ENCODE data around the gene RPTOR.

Gene RPTOR

GRCh38 chr17:80766290-80766855 is 221.7 kb downstream of the RPTOR start:
- DNase-seq (ENCODE audit: low spot score): no peak

GRCh38 chr17:80768389-80768788 is 223.8 kb downstream of the RPTOR start:
- no peak for DNase-seq (ENCODE audit: low spot score)

- no peak for DNase-seq (ENCODE audit: low spot score)
Measured at GRCh38 chr17:80768936-80769335, 224.3 kb downstream of the RPTOR start.

DNA sequence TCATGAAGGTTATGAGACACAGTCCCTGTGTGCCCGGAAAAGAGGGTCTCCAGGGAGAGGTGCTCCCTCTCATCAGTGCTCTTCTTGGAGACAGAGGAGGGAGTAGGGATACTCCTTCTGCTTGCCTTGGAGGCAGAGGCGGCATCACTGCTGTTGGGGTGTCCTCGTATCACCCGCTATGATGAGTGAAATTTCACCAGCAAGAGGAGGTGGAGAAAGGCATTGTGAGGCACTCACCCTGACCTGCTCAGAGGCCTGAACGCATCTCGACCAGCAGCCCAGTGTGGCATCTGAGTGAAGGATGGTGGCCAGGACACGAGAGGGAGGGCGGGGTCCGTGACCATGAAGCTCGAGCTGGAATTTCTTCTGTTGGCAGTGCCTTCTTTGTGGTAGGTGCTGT is 224.9 kb downstream of the RPTOR start:
- no peak for DNase-seq (ENCODE audit: low spot score)

DNA sequence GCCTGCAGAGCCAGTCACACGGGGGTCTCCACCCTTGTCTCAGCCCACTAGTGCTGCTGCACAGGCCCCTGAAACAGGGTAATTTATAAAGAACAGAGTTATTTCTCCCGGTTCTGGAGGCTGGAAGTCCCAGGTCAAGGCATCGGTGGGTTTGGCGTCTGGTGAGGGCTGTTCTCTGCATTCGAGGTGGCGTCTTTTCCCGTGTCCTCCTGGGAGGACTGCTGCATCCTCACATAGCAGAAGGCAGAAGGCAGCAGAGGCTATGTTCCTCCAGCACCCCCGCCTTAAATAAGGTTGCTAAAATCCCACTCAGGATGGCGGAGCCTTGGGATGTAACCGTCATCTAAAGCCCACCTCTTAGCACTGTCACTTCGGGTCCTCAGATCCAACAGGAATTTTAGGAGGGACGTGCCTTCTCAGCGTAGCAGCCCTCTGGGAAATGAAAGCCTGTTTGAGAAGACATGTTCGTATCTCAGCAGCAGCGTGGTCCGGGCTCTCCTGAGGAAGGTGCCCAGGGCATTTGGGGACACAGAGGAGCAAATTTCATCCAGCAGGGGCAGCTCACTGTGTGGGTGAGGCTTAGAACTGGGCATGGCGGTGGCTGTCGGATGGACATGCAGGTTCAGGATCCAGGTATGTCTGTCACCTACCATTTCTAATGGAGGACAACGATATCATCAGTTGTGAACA is 225.4 kb downstream of the RPTOR start:
- DNase-seq (ENCODE audit: low spot score): no peak

GRCh38 chr17:80770881-80771611 is 226.4 kb downstream of the RPTOR start:
- DNase-seq (ENCODE audit: low spot score): no peak

- no peak for DNase-seq (ENCODE audit: low spot score)
Measured at GRCh38 chr17:80771612-80772005, 227.0 kb downstream of the RPTOR start.

DNA sequence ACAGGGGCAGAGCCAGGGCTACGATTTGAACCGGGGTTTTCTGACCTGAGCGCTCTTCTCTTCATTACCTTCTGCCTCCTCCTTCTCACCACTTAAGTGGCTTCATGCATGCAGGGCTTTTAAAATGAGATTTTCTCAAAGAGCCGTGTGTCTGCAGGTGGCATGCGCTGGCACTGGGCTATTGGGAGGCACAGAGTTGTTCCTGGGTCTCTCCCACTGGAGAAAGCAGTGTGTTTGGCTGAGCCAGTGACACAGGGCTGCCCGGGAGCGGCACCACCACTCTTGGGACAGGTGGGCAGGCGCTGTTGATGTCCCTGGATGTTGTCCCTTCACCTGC is 228.2 kb downstream of the RPTOR start:
- no peak for DNase-seq (ENCODE audit: low spot score)

DNA sequence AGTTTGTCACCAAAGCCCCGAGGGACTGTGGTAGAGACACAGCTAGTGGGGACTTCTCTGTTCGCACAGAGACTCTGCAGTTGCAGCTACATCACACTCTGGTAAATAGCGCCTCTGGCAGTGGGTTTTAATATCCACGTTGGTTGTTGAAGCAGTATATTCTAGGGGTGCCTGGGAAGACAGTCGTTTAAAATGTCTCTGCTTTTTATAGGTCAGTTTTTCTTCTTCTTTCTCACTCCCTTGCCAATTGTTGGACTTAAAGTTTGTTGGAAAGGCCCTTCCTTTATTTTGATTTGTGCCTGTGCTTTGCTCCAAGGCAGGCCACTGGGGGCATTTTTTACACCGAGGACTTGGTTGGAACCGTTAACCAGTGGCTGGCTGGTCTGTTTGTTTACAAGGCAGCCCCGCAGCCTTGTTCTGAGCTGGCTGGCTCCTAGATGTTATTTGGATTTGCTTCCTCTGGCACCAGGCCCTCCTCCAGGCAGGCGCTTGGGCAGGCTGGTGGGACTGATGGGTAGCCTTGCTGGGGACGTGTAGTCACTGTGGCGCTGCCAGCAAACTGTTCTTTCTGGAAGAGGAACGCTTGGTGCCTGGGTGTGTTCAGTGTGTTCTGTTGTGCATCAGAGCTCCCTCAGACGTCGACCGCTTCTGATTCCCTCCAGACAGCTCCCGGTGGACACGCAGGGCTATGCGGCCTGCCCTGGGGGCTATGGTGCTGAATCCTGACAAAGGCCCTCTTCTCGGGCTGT is 228.8 kb downstream of the RPTOR start:
- peak; percentile 74 for DNase-seq (ENCODE audit: low spot score)

- no peak for DNase-seq (ENCODE audit: low spot score)
Measured at GRCh38 chr17:80774146-80774545, 229.5 kb downstream of the RPTOR start.

- no peak for DNase-seq (ENCODE audit: low spot score)
Measured at GRCh38 chr17:80774643-80775281, 230.1 kb downstream of the RPTOR start.

DNA sequence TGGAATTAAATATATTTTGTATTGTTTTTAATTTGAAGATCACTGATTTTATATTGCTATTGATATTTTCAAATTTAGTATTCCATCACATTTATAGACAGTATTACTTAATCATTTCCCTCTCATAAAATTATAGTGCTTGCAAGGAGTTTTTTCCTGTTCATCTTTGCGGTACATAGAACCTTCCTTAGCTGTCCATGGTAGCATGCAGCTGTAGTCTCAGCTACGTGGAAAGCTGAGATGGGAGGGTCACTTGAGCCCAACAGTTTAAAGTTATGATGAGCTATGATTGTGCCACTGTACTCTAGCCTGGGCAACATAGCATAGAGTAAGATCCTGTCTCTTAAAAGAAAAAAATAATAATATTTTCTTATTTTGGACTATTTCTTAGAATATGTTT is 231.2 kb downstream of the RPTOR start:
- DNase-seq (ENCODE audit: low spot score): no peak

DNA sequence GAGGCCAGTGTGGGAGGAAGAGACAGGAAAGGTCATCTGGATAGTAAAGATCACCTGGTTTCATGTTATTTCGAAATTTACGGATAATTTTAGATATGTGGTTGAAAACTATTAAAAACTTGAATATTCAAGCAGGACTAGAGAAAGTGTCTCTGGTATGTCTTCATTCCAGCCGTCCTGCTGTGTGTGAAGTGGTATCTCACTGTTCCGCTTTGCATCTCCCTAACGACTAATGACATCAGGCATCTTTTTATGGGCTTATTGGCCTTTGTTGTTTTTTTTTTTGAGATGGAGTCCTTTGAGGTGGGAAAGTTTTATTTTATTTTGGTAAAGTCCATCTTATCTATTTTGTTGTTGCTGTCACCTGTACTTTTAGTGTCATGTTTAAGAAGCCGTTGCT is 232.6 kb downstream of the RPTOR start:
- no peak for DNase-seq (ENCODE audit: low spot score)

DNA sequence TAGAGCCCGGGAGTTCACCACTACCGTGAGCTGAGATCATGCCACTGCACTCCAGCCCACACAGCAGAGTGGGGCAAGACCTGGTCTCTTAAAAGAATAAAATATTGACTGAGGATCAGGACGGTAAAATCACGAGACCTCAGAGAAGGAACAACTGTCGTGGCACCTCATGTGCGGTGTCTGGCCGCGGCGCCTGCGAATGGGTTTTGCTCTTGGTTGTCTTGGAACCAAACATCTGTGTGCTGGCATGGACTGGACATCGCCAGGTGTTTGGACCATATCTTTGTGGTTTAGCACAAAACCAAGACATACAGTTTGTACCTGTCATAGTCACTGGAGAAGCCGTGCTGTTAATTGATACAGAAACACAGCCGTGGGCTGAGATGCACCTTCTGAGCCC is 234.1 kb downstream of the RPTOR start:
- no peak for DNase-seq (ENCODE audit: low spot score)

DNA sequence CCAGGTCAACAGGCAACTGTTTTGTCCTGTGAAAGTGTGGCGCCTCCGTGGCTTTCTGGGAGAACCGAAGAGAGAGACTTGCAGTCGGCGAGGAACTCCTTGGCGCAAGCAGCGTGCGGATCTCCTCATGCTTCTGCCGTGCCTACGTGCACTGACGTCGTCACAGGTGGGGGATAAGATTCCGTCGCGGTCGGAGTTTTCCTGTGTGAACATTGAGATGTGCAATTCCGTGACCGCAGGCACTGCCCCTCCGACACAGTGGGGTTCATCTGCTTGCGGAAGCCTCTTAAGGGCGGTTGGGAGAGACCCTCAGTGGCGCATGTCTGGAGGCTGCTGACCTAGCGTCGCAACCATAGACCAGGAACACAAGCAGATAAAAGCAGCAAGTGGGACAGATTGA is 234.7 kb downstream of the RPTOR start:
- DNase-seq (ENCODE audit: low spot score): no peak

DNA sequence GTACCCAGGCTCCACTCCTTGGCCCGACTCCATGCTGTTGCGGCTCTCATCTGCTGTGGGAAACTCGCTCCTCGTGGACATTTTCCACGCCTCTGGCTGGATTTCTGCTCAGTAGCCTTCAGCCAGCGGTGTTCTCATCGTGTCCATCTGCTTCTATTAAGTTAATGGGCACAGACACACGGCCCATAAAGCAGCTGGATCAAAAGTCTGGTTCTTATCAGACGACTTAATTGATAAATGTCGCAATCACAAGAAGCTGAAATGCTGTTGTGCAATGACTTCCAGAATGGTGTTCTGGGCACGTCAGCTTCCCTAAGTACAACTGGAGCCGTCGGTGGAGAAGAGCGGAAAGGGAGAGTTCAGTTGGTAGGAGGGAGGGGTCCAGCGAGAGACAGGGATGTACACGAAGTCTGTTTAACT is 235.3 kb downstream of the RPTOR start:
- DNase-seq (ENCODE audit: low spot score): no peak

DNA sequence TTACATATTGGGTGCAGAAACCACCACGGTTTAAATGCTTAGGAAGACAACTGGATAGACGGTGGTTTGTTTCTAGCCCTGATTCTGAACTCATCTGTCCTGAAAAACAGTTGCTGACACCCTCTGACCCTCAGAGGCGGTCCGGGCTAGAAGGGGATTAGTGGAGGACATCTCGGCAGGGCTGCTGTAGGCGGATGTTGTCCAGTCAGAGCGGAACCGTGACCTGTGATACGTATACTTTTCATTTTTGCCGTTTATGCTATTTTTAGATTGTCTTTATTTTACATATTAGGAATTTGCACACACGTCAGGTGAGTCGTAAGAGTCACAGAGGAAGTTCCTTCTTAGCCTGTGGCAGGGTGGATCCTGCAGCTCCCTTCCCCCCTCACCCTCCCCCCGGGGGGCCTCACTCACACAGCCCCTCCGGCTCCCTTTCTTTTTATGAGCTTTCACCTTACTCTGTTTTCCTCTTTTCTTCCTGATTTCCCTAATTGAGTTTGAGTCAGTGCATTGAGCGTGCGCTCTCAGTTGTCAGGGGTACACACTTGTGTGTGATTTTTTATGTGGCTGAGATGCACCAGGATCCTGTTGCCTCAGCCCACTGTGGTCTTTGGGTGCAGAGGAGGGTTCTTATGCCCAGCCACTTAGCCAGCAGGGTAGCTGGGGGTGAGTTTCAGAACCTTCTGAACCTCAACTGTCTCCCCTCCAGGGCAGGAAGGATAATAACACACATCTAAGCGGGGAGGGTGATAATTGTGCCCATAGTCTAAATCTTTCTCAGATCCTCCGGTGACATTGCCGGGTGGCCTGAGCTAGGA is 236.0 kb downstream of the RPTOR start:
- no peak for DNase-seq (ENCODE audit: low spot score)

GRCh38 chr17:80781211-80781610 is 236.6 kb downstream of the RPTOR start:
- DNase-seq (ENCODE audit: low spot score): no peak

DNA sequence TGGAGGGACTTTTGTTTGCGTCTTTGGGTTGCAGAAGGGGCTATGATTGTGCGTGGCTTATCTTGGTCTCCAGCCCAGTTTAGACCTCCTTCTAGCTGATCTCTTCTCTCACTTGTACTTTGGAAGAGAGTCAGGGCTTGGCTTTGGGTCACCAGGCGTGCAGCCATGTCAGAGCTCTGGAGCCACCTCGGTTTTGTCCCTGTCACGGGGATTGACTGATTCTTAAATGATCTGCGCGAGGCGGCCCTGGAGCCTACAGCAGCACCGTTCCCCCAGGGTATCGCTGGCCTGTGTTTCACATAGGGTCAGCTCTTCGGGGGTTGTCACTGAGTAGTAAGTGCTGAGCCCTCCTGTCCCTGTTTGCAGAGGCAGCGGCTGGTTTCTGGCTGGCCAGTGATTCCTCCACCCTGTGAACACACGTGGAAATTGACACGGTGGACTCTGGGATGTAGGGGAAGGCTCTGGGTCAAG is 237.2 kb downstream of the RPTOR start:
- DNase-seq (ENCODE audit: low spot score): no peak

GRCh38 chr17:80782536-80783427 is 238.1 kb downstream of the RPTOR start:
- no peak for DNase-seq (ENCODE audit: low spot score)

Measured in COLO829 (cell line).